GM19467 (cell line): ENCODE measurements around the gene MICB.
A peak's percentile ranks its signal among the peaks of the same experiment; 100 is the strongest.

Source experiments
- ATAC-seq: cut with Tn5 transposase; IDR thresholded peaks from one replicate; pipeline ENCODE4 v1.9.1; 2021; ENCODE audit warnings: mild to moderate bottlenecking, moderate library complexity; ENCODE audit not compliant: unreplicated experiment

MICB gene

DNA sequence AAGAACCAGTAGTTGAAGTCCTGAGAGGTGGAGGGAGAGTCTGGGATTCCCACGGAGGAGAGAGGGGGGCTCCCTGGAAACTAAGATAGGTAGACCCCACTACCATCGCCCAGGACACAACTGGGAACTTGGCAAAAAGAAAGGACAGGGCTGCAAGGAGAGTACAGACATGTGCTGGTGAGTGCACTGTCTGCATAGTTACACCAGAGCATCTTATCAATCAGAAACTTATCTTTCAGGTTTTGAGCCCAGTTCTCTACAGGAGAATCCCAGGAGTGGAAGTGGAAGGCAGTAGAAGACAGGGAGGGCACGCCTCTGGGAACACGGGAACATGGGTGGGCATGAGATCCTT is 61.6 kb downstream of the MICB start:
- ATAC-seq = no peak

GRCh38 chr6:31559958-31560696 is 62.2 kb downstream of the MICB start:
- ATAC-seq = peak; percentile 54

DNA sequence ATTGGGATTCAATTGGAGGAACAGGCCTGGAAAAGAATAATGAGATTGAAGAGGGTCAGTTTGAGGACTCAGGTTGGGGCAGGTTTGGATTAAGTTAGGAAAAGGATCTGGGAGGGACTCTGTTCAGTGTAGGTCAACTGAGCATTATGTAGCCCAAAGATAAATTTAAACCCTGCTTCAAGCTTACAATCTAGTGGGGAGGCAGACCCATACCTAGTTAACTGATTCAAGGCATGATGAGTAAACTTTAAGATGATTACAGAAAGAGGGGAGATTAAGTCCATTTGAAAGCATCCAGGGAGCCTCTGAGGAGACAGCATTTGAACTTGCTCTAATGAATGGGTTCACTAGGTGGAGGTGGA is 62.7 kb downstream of the MICB start:
- ATAC-seq = no peak
